IMR-90 (cell line): ENCODE data around the gene CMIP. TPM values are rescaled to one million over a fixed set of nuclear protein-coding genes. Genes with fewer than 3 reads are reported as not detected.

ENCODE experiments used
- ATAC-seq: fragments of 200-7000 bp; cut with Tn5 transposase; 2 replicates; pipeline ENCODE4 v1.9.1; 2020; ENCODE audit warnings: low read depth, mild to moderate bottlenecking, moderate library complexity
- BruUV-seq: library from RNA; stranded (reverse); fragments of 400-500 nt; replicated peaks from 2 replicates; lab custom pipeline; 2021; lab: Mats Ljungman, UMichigan
- CTCF ChIA-PET: fragments of 300-600 bp; formaldehyde crosslinking; extraction: SDS; loops from one replicate; lab custom pipeline; 2021; ENCODE audit warnings: antibody characterized with exemption; lab: Yijun Ruan, JAX
- POLR2A ChIA-PET: fragments of 300-600 bp; sonication (Branson Sonifier 250); formaldehyde crosslinking; loops from one replicate; lab custom pipeline; 2022; ENCODE audit warnings: antibody characterized with exemption; ENCODE audit not compliant: unreplicated experiment; lab: Charles Lee
- DNase-seq: peaks from one replicate; pipeline ENCODE4 v3.0.0; 2013
- H2AFZ ChIP-seq: replicated peaks from 2 replicates; pipeline ENCODE3; 2013; ENCODE audit warnings: low read length, mild to moderate bottlenecking; ENCODE audit not compliant: poor library complexity
- H2AK5ac ChIP-seq: 2 replicates; pipeline ENCODE4 v1.6.1; 2013; ENCODE audit warnings: low read depth, low read length, inconsistent platforms
- H2AK9ac ChIP-seq: replicated peaks from 2 replicates; pipeline ENCODE3; 2013; ENCODE audit warnings: mild to moderate bottlenecking, low read depth, low read length, moderate library complexity; ENCODE audit not compliant: poor library complexity
- H2BK120ac ChIP-seq: 2 replicates; pipeline ENCODE4 v1.6.1; 2013; ENCODE audit warnings: low read depth, low read length, inconsistent platforms
- H2BK15ac ChIP-seq: 3 replicates; pipeline ENCODE4 v1.6.1; 2013; ENCODE audit warnings: low read depth, low read length, inconsistent platforms
- H2BK20ac ChIP-seq: 2 replicates; pipeline ENCODE4 v1.6.1; 2013; ENCODE audit warnings: low read depth, mild to moderate bottlenecking, inconsistent platforms, low read length, moderate library complexity
- H2BK5ac ChIP-seq: 2 replicates; pipeline ENCODE4 v1.6.1; 2013; ENCODE audit warnings: mild to moderate bottlenecking, low read depth, low read length, inconsistent platforms; ENCODE audit not compliant: poor library complexity, severe bottlenecking
- H3K14ac ChIP-seq: replicated peaks from 2 replicates; pipeline ENCODE4 v1.6.1; 2013; ENCODE audit warnings: low read depth, low read length, inconsistent platforms
- H3K18ac ChIP-seq: 2 replicates; pipeline ENCODE4 v1.6.1; 2013; ENCODE audit warnings: low read depth, low read length, control low read depth
- H3K23ac ChIP-seq: 2 replicates; pipeline ENCODE4 v1.6.1; 2013; ENCODE audit warnings: low read depth, low read length, inconsistent platforms
- H3K27ac ChIP-seq: 2 replicates; pipeline ENCODE4 v1.5.1; 2013; ENCODE audit warnings: mild to moderate bottlenecking, control low read depth, low read length; ENCODE audit not compliant: insufficient read depth
- H3K27me3 ChIP-seq: 2 replicates; pipeline ENCODE4 v1.6.1; 2013; ENCODE audit warnings: low read length; ENCODE audit not compliant: control insufficient read depth, insufficient read depth
- H3K36me3 ChIP-seq: 2 replicates; pipeline ENCODE4 v1.6.1; 2013; ENCODE audit warnings: low read length, mixed read lengths; ENCODE audit not compliant: control insufficient read depth, insufficient read depth
- H3K4ac ChIP-seq: 2 replicates; pipeline ENCODE4 v1.6.1; 2013; ENCODE audit warnings: low read depth, low read length, inconsistent platforms
- H3K4me1 ChIP-seq: 2 replicates; pipeline ENCODE4 v1.6.1; 2013; ENCODE audit warnings: low read length, mixed read lengths; ENCODE audit not compliant: control insufficient read depth, insufficient read depth
- H3K4me2 ChIP-seq: 2 replicates; pipeline ENCODE4 v1.6.1; 2013; ENCODE audit warnings: low read depth, mild to moderate bottlenecking, control low read depth, low read length, moderate library complexity
- H3K4me3 ChIP-seq: 2 replicates; pipeline ENCODE4 v1.5.1; 2013; ENCODE audit warnings: low read depth, mild to moderate bottlenecking, control low read depth, low read length, moderate library complexity; ENCODE audit not compliant: insufficient read depth
- H3K56ac ChIP-seq: 2 replicates; pipeline ENCODE4 v1.6.1; 2013; ENCODE audit warnings: low read length, inconsistent platforms; ENCODE audit not compliant: insufficient read depth; ENCODE audit errors: extremely low read depth
- H3K79me1 ChIP-seq, 2 experiments: 2 replicates each; pipeline ENCODE4 v1.6.1; 2013; ENCODE audit warnings: low read length in 2 of 2, inconsistent platforms in 1 of 2, low read depth in 1 of 2
- H3K9ac ChIP-seq: 2 replicates; pipeline ENCODE4 v1.6.1; 2013; ENCODE audit warnings: low read depth, low read length, control low read depth
- H3K9me1 ChIP-seq: 2 replicates; pipeline ENCODE4 v1.6.1; 2013; ENCODE audit warnings: low read length, inconsistent platforms; ENCODE audit not compliant: insufficient read depth
- H3K9me3 ChIP-seq: 2 replicates; pipeline ENCODE4 v1.6.1; 2013; ENCODE audit warnings: low read length; ENCODE audit not compliant: control insufficient read depth, insufficient read depth
- H4K20me1 ChIP-seq: 2 replicates; pipeline ENCODE4 v1.6.1; 2013; ENCODE audit warnings: low read length, inconsistent platforms; ENCODE audit not compliant: insufficient read depth
- H4K5ac ChIP-seq: 2 replicates; pipeline ENCODE4 v1.6.1; 2013; ENCODE audit warnings: mild to moderate bottlenecking, low read depth, low read length, control low read depth
- H4K8ac ChIP-seq, 2 experiments: 2 replicates each; pipeline ENCODE4 v1.6.1; 2013; ENCODE audit warnings: low read depth in 2 of 2, low read length in 2 of 2, control low read depth in 1 of 2, inconsistent platforms in 1 of 2
- H4K91ac ChIP-seq: 2 replicates; pipeline ENCODE4 v1.6.1; 2013; ENCODE audit warnings: low read depth, low read length, inconsistent platforms; ENCODE audit not compliant: insufficient read depth
- BHLHE40 ChIP-seq: fragments of 150-350 bp; IDR thresholded peaks from 2 replicates; pipeline ENCODE4 v1.6.1; 2016; ENCODE audit warnings: mild to moderate bottlenecking, low read depth, low read length
- CEBPB ChIP-seq: IDR thresholded peaks from 2 replicates; pipeline ENCODE4 v1.6.1; 2012; ENCODE audit warnings: low read depth, low read length, improper control_type of control experiment
- CHD1 ChIP-seq: IDR thresholded peaks from 2 replicates; pipeline ENCODE4 v1.6.1; 2012; ENCODE audit warnings: low read depth, low read length, improper control_type of control experiment
- FOS ChIP-seq: fragments of 150-350 bp; IDR thresholded peaks from 2 replicates; pipeline ENCODE4 v1.6.1; 2016; ENCODE audit warnings: low read depth, low read length
- MXI1 ChIP-seq: IDR thresholded peaks from 2 replicates; pipeline ENCODE4 v1.6.1; 2012; ENCODE audit warnings: low read depth, mild to moderate bottlenecking, low read length, moderate library complexity, borderline replicate concordance
- POLR2A ChIP-seq: IDR thresholded peaks from 2 replicates; pipeline ENCODE4 v1.6.1; 2012; ENCODE audit warnings: mild to moderate bottlenecking, low read depth, low read length
- RCOR1 ChIP-seq: IDR thresholded peaks from 2 replicates; pipeline ENCODE4 v1.6.1; 2012; ENCODE audit warnings: mild to moderate bottlenecking, low read length, improper control_type of control experiment; ENCODE audit not compliant: insufficient replicate concordance
- RFX5 ChIP-seq: IDR thresholded peaks from 2 replicates; pipeline ENCODE4 v1.8.0; 2012; ENCODE audit warnings: low read depth, mild to moderate bottlenecking, low read length, moderate library complexity
- WGBS, 2 experiments: methylation state at CpG; one replicate each; pipeline versions ENCODE4 v1.1.5 to v1.1.7; 2013; ENCODE audit warnings: missing lambda C conversion rate in 2 of 2; ENCODE audit not compliant: insufficient read length in 1 of 2; ENCODE audit errors: extremely low coverage in 2 of 2; 5-methylcytosine and 5-hydroxymethylcytosine counted together
- dilution Hi-C: fragments of 300-500 bp; cut with HindIII; formaldehyde crosslinking; loops from one replicate; pipeline ENCODE4 v1.14.3; 2018; ENCODE audit warnings: low sequenced_read_pairs; ENCODE audit not compliant: unreplicated experiment
- in situ Hi-C: fragments of 300-500 bp; cut with MboI; formaldehyde crosslinking; loops from 3 replicates; pipeline ENCODE4 v1.14.3; 2019; ENCODE audit warnings: low sequenced_read_pairs, inconsistent platforms, mixed read lengths
- intact Hi-C: fragments of 100-400 bp; cut with micrococcal nuclease; formaldehyde crosslinking; loops from 2 replicates; pipeline ENCODE4 v1.10.0; 2022
- polyA plus RNA-seq, 3 experiments: library from polyadenylated mRNA; depleted of rRNA; stranded (reverse); fragments of >200 nt; gene quantifications; 2 replicates each; pipeline ENCODE4 v1.2.3, GENCODE V29; 2012; ENCODE audit warnings: low replicate concordance in 1 of 3
- total RNA-seq: library from RNA; depleted of rRNA; stranded (reverse); fragments of >200 nt; gene quantifications from 2 replicates; pipeline ENCODE4 v1.2.3, GENCODE V29; 2012
- TF ChIP-seq, protein P1 (sequence below): fragments of 150-350 bp; IDR thresholded peaks from 2 replicates; pipeline ENCODE4 v1.6.1; 2017; ENCODE audit warnings: mild to moderate bottlenecking, antibody characterized with exemption, low read length, low read depth
- TF ChIP-seq, protein P2 (sequence below): fragments of 150-350 bp; IDR thresholded peaks from 2 replicates; pipeline ENCODE4 v1.6.1; 2016; ENCODE audit warnings: low read depth, mild to moderate bottlenecking, low read length, moderate library complexity, borderline replicate concordance

CMIP gene
- total and polyA plus RNA-seq, 2 of the 4 experiments (the other 2 are of a cell fraction) = 3.2 to 11.6 TPM

DNA sequence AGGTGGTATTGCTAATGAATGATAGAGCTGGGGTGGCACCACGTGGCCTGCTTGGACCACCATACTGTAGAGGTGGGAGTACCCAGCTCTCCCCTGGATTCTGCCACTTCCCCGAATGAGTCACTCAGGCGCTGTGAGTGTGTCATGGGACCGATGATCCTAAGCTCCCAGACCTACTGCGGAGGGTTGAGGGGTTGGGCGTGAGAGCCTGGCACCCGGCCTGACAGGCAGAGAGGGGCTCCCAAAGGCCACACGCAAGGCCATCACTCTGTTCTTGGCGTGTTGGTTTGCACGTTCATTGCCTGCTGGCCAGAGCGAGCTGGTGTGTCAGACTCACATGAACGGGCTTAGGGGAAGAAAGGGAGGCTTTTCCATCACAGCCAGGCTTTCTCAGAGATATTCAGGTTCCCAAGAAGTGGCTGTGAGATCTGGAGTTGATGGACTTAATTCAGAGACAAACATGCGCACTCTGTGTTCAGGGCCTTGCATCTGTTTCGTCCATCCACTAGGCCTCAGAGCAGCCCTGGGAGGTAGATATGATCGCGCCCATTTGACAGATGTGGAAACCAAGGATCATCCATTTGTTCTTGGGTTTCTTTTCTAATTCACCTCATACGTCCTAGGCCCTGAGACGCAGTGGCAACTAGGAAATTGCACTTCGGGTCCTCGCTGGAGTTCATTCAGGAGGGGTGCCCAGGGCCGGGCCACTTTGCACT lies 41.4 kb downstream of the CMIP start:
- Histone ChIP-seq H2BK20ac (no peak overlapping the region), H3K36me3 (no peaks in the 10 kb centered on the region), H2AFZ (no peak overlapping the region), H3K79me1 (peaks cover 32 to 94% of the 10 kb centered on the region in 2 experiments; a peak in 3 of 4 replicates), H2AK5ac (no peak overlapping the region), H3K4ac (no peak overlapping the region), H3K4me2 (no peak overlapping the region; the same call in 1 of the 2 replicates), H3K14ac (no peak overlapping the region), H4K20me1 (peaks cover 96% of the 10 kb centered on the region), H3K56ac (no peak overlapping the region), H3K27me3 (no peaks in the 10 kb centered on the region), H4K5ac (no peak overlapping the region), H3K4me1 (peaks cover 27% of the 10 kb centered on the region), H4K91ac (no peak overlapping the region), H3K9me1 (peaks cover 22% of the 10 kb centered on the region), H2BK120ac (no peak overlapping the region), H3K23ac (no peak overlapping the region), H2AK9ac (no peak overlapping the region), H3K9ac (no peak overlapping the region), H3K18ac (no peak overlapping the region), H3K27ac (no peak overlapping the region), H2BK15ac (no peak overlapping the region), H3K9me3 (no peaks in the 10 kb centered on the region), H3K4me3 (no peak overlapping the region), H2BK5ac (no peak overlapping the region), H4K8ac (no peak overlapping the region)
- intact Hi-C loops = no loop called here
- POLR2A ChIA-PET = no interaction called here
- in situ Hi-C loops = no loop called here
- dilution Hi-C loops = no loop called here
- CTCF ChIA-PET = no interaction called here
- no peak for TF ChIP-seq FOS
- TF ChIP-seq BHLHE40 = no peak
- TF ChIP-seq, protein P1, sequence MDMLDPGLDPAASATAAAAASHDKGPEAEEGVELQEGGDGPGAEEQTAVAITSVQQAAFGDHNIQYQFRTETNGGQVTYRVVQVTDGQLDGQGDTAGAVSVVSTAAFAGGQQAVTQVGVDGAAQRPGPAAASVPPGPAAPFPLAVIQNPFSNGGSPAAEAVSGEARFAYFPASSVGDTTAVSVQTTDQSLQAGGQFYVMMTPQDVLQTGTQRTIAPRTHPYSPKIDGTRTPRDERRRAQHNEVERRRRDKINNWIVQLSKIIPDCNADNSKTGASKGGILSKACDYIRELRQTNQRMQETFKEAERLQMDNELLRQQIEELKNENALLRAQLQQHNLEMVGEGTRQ = no peak
- no peak for TF ChIP-seq CEBPB
- TF ChIP-seq RCOR1 = no peak
- TF ChIP-seq RFX5 = no peak
- TF ChIP-seq MXI1 = no peak
- no peak for TF ChIP-seq CHD1
- TF ChIP-seq, protein P2, sequence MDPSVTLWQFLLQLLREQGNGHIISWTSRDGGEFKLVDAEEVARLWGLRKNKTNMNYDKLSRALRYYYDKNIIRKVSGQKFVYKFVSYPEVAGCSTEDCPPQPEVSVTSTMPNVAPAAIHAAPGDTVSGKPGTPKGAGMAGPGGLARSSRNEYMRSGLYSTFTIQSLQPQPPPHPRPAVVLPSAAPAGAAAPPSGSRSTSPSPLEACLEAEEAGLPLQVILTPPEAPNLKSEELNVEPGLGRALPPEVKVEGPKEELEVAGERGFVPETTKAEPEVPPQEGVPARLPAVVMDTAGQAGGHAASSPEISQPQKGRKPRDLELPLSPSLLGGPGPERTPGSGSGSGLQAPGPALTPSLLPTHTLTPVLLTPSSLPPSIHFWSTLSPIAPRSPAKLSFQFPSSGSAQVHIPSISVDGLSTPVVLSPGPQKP = no peak
- TF ChIP-seq POLR2A = no peak
- no peak for DNase-seq
- no peak for ATAC-seq
- no TSS peak for BruUV-seq
- 98% methylated on average over 10 of the region's 21 CpGs; no CpG with 5 or more reads in 1 of the 2 experiments for WGBS, 2 experiments
